HCT116 (cell line): ENCODE data around the gene ANO10. TPM values are rescaled to one million over a fixed set of nuclear protein-coding genes. Genes with fewer than 3 reads are reported as not detected.

Experiments used
- ATAC-seq: fragments of 200-7000 bp; cut with Tn5 transposase; 2 replicates; pipeline ENCODE4 v1.9.1; 2020; ENCODE audit warnings: mild to moderate bottlenecking, moderate library complexity
- BruUV-seq: library from RNA; stranded (reverse); fragments of 400-500 nt; replicated peaks from 2 replicates; lab custom pipeline; 2021; lab: Mats Ljungman, UMichigan
- CTCF ChIA-PET: fragments of 300-600 bp; sonication (Branson Sonifier 250); formaldehyde crosslinking; loops from one replicate; lab custom pipeline; 2021; ENCODE audit warnings: antibody characterized with exemption; lab: Charles Lee
- POLR2A ChIA-PET: fragments of 300-600, 350-600 bp; sonication (Branson Sonifier 250); formaldehyde crosslinking; loops from one replicate; lab custom pipeline; 2021; ENCODE audit warnings: antibody characterized with exemption; lab: Charles Lee
- RAD21 ChIA-PET, 2 experiments: fragments of 300-600 bp; sonication (Branson Sonifier 250); formaldehyde crosslinking; loops; one replicate each; lab custom pipeline; 2023; ENCODE audit warnings: low total read pairs in 2 of 2; ENCODE audit not compliant: uncharacterized antibody in 2 of 2, unreplicated experiment in 2 of 2, low non-redundant PET in 1 of 2; lab: Charles Lee
- DNase-seq: peaks from one replicate; pipeline ENCODE4 v3.0.0-alpha.2; 2010; ENCODE audit warnings: low read depth, low spot score
- H2AFZ ChIP-seq: fragments of 200-600 bp; shearing (Covaris generic), sonication (generic); 2 replicates; pipeline ENCODE4 v1.6.1; 2017; ENCODE audit warnings: low read depth, mixed run types, mixed read lengths, antibody characterized with exemption, low read length; ENCODE audit not compliant: poor library complexity, severe bottlenecking
- H3K27ac ChIP-seq: 2 replicates; pipeline ENCODE4 v1.5.1; 2012; ENCODE audit warnings: low read depth, low read length
- H3K27me3 ChIP-seq: fragments of 200-600 bp; sonication (generic); 2 replicates; pipeline ENCODE4 v1.6.1; 2016; ENCODE audit warnings: mixed run types, low read length, mixed read lengths; ENCODE audit not compliant: insufficient read depth
- H3K36me3 ChIP-seq, 2 experiments: fragments of 200-500 bp in 1 of 2; fragments of 200-600 bp in 1 of 2; sonication (Bioruptor generic) in 1 of 2; sonication (generic) in 1 of 2; 2 replicates each; pipeline versions ENCODE4 v1.5.1 to v1.6.1; 2014 to 2016; ENCODE audit warnings: low read length in 2 of 2, inconsistent platforms in 1 of 2, mixed read lengths in 1 of 2, mixed run types in 1 of 2; ENCODE audit not compliant: insufficient read depth in 2 of 2, control insufficient read depth in 1 of 2
- H3K4me1 ChIP-seq, 2 experiments: fragments of 200-600 bp in 1 of 2; sonication (generic) in 1 of 2; 2 replicates each; pipeline versions ENCODE4 v1.5.1 to v1.6.1; 2012 to 2017; ENCODE audit warnings: low read length in 2 of 2, inconsistent platforms in 1 of 2, mild to moderate bottlenecking in 1 of 2, mixed read lengths in 1 of 2, mixed run types in 1 of 2, moderate library complexity in 1 of 2; ENCODE audit not compliant: insufficient read depth in 2 of 2, control insufficient read depth in 1 of 2
- H3K4me2 ChIP-seq: fragments of 200-600 bp; sonication (generic); 2 replicates; pipeline ENCODE4 v1.6.1; 2017; ENCODE audit warnings: mixed run types, low read length, mixed read lengths
- H3K4me3 ChIP-seq, 2 experiments: fragments of 200-600 bp in 1 of 2; sonication (generic) in 1 of 2; replicated peaks in 1 of 2; 2 replicates each; pipeline ENCODE4 v1.5.1; 2011 to 2016; ENCODE audit warnings: low read length in 2 of 2, control low read depth in 1 of 2, low read depth in 1 of 2, mild to moderate bottlenecking in 1 of 2, mixed read lengths in 1 of 2, mixed run types in 1 of 2
- H3K79me2 ChIP-seq: fragments of 200-600 bp; sonication (generic); 2 replicates; pipeline ENCODE4 v1.6.1; 2017; ENCODE audit warnings: mild to moderate bottlenecking, mixed run types, low read length, moderate library complexity, mixed read lengths; ENCODE audit not compliant: insufficient read depth
- H3K9ac ChIP-seq: fragments of 200-600 bp; sonication (generic); 2 replicates; pipeline ENCODE4 v1.6.1; 2016; ENCODE audit warnings: low read length, mixed read lengths
- H3K9me2 ChIP-seq: fragments of 200-600 bp; sonication (generic), shearing (Covaris generic); 2 replicates; pipeline ENCODE4 v1.6.1; 2017; ENCODE audit warnings: mixed run types, mild to moderate bottlenecking, moderate library complexity; ENCODE audit not compliant: insufficient read depth
- H3K9me3 ChIP-seq, 2 experiments: fragments of 200-500 bp in 1 of 2; fragments of 200-600 bp in 1 of 2; sonication (Bioruptor generic) in 1 of 2; sonication (generic) in 1 of 2; 2 replicates each; pipeline ENCODE4 v1.6.1; 2014 to 2017; ENCODE audit warnings: low read length in 2 of 2, mixed read lengths in 2 of 2, inconsistent platforms in 1 of 2, low read depth in 1 of 2, mild to moderate bottlenecking in 1 of 2, mixed run types in 1 of 2, moderate library complexity in 1 of 2; ENCODE audit not compliant: control insufficient read depth in 1 of 2, insufficient read depth in 1 of 2
- H4K20me1 ChIP-seq: fragments of 200-600 bp; sonication (generic), shearing (Covaris generic); 2 replicates; pipeline ENCODE4 v1.6.1; 2017; ENCODE audit warnings: mixed run types, mild to moderate bottlenecking, moderate library complexity; ENCODE audit not compliant: insufficient read depth
- ATF3 ChIP-seq: IDR thresholded peaks from 2 replicates; pipeline ENCODE4 v1.6.1; 2012
- CBX3 ChIP-seq: IDR thresholded peaks from 2 replicates; pipeline ENCODE4 v1.6.1; 2012; ENCODE audit warnings: low read depth
- CEBPB ChIP-seq: IDR thresholded peaks from 2 replicates; pipeline ENCODE4 v1.6.1; 2012; ENCODE audit warnings: low read depth
- EGR1 ChIP-seq: IDR thresholded peaks from 2 replicates; pipeline ENCODE4 v1.6.1; 2012; ENCODE audit warnings: low read depth
- EZH2phosphoT487 ChIP-seq: fragments of 200-600 bp; IDR thresholded peaks from 2 replicates; pipeline ENCODE4 v1.6.1; 2018; ENCODE audit warnings: antibody characterized with exemption, borderline replicate concordance
- FOSL1 ChIP-seq: IDR thresholded peaks from 2 replicates; pipeline ENCODE4 v1.6.1; 2012; ENCODE audit warnings: low read depth
- POLR2AphosphoS5 ChIP-seq: IDR thresholded peaks from 2 replicates; pipeline ENCODE4 v1.6.1; 2011; ENCODE audit warnings: mild to moderate bottlenecking, low read depth, low read length, moderate library complexity
- SIN3A ChIP-seq: IDR thresholded peaks from 2 replicates; pipeline ENCODE4 v1.6.1; 2012; ENCODE audit warnings: low read depth
- SP1 ChIP-seq: IDR thresholded peaks from 2 replicates; pipeline ENCODE4 v1.6.1; 2012; ENCODE audit warnings: low read depth
- TCF7L2 ChIP-seq: IDR thresholded peaks from 2 replicates; pipeline ENCODE4 v1.7.0; 2011; ENCODE audit warnings: borderline replicate concordance, inconsistent platforms; ENCODE audit not compliant: insufficient read depth, insufficient read length; ENCODE audit errors: extremely low read depth
- YY1 ChIP-seq: IDR thresholded peaks from 2 replicates; pipeline ENCODE4 v1.6.1; 2011; ENCODE audit warnings: low read length, low read depth, moderate library complexity, mild to moderate bottlenecking; ENCODE audit not compliant: insufficient replicate concordance; ENCODE audit errors: extremely low read depth
- ZBTB33 ChIP-seq: IDR thresholded peaks from 2 replicates; pipeline ENCODE4 v1.6.1; 2011; ENCODE audit warnings: mild to moderate bottlenecking, low read length, moderate library complexity; ENCODE audit not compliant: insufficient replicate concordance; ENCODE audit errors: extremely low read depth
- ZFX ChIP-seq: fragments of 450-650 bp; IDR thresholded peaks from 2 replicates; pipeline ENCODE4 v1.6.1; 2017
- ZNF274 ChIP-seq: fragments of 200-500 bp; sonication (Bioruptor generic); IDR thresholded peaks from 2 replicates; pipeline ENCODE4 v1.6.1; 2014; ENCODE audit warnings: mild to moderate bottlenecking, low read depth, low read length, inconsistent platforms
- intact Hi-C: fragments of 100-400 bp; cut with micrococcal nuclease; formaldehyde crosslinking; loops from 2 replicates; pipeline ENCODE4 v1.10.0; 2022
- total RNA-seq: library from RNA; stranded (reverse); gene quantifications from one replicate; pipeline ENCODE4 v1.2.1, GENCODE V29; 2021; ENCODE audit not compliant: unreplicated experiment
- TF ChIP-seq, protein P1 (sequence below), 3 experiments: fragments of 200-600 bp in 1 of 3; sonication (generic) in 1 of 3; IDR thresholded peaks in 2 of 3; conservative IDR thresholded peaks in 1 of 3; 2 replicates each; pipeline ENCODE4 v1.5.1; 2012 to 2017; ENCODE audit warnings: low read depth in 2 of 3, low read length in 2 of 3, antibody characterized with exemption in 1 of 3, borderline replicate concordance in 1 of 3, control low read depth in 1 of 3, mild to moderate bottlenecking in 1 of 3, mixed read lengths in 1 of 3, mixed run types in 1 of 3, moderate library complexity in 1 of 3; ENCODE audit not compliant: insufficient read depth in 1 of 3
- TF ChIP-seq, protein P2 (sequence below): IDR thresholded peaks from 2 replicates; pipeline ENCODE4 v1.6.1; 2012; ENCODE audit warnings: low read depth
- TF ChIP-seq, protein P3 (sequence below): IDR thresholded peaks from 2 replicates; pipeline ENCODE4 v1.6.1; 2012

Gene ANO10
- total RNA-seq, 1 experiment from 2014 or later: 13.3 TPM

DNA sequence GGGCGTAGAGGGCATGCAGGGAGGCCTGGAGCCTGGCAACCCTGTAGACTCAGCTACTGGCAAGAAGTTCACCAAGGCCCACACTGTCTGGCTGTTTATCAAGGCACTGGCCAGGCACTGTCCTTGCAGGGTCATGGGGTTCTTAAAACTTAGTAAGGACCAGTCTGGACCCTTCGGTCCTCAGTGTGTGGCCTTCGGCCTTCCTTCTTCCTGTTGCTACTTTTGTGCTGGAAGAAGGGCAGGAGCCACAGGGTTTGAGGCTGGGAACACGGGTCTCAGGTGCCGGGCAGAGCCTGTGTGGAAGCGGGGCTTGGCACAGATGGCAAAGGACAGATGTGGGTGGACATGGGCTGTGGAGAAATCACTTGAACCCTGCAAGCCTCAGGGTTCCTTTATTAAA is 258.9 kb downstream of the ANO10 start:
- no peaks in the 10 kb centered on the region for H4K20me1 ChIP-seq
- no peaks in the 10 kb centered on the region for H3K9me3 ChIP-seq
- H3K4me3 ChIP-seq: no peak overlapping the region
- no peaks in the 10 kb centered on the region for H3K36me3 ChIP-seq
- no peaks in the 10 kb centered on the region for H3K4me1 ChIP-seq
- no peak overlapping the region for H2AFZ ChIP-seq
- POLR2A ChIA-PET: no interaction called here
- intact Hi-C loops: no loop called here
- no peak overlapping the region for H3K9ac ChIP-seq
- no TSS peak for BruUV-seq
- DNase-seq (no peak), ATAC-seq (no peak)
- H3K27ac ChIP-seq: no peak overlapping the region
- RAD21 ChIA-PET: no interaction called here
- CTCF ChIA-PET: no interaction called here
- H3K9me2 ChIP-seq: no peaks in the 10 kb centered on the region
- TF ChIP-seq EGR1 (no peak), ZBTB33 (no peak), ZFX (no peak), CBX3 (no peak), ZNF274 (no peak), SP1 (no peak), YY1 (no peak), SIN3A (no peak), TCF7L2 (no peak), FOSL1 (no peak), CEBPB (no peak), EZH2phosphoT487 (no peak), POLR2AphosphoS5 (no peak), ATF3 (no peak)
- TF ChIP-seq, protein P1, sequence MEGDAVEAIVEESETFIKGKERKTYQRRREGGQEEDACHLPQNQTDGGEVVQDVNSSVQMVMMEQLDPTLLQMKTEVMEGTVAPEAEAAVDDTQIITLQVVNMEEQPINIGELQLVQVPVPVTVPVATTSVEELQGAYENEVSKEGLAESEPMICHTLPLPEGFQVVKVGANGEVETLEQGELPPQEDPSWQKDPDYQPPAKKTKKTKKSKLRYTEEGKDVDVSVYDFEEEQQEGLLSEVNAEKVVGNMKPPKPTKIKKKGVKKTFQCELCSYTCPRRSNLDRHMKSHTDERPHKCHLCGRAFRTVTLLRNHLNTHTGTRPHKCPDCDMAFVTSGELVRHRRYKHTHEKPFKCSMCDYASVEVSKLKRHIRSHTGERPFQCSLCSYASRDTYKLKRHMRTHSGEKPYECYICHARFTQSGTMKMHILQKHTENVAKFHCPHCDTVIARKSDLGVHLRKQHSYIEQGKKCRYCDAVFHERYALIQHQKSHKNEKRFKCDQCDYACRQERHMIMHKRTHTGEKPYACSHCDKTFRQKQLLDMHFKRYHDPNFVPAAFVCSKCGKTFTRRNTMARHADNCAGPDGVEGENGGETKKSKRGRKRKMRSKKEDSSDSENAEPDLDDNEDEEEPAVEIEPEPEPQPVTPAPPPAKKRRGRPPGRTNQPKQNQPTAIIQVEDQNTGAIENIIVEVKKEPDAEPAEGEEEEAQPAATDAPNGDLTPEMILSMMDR (IDR thresholded peaks at IDR 0.05 in 2 of 3, conservative IDR thresholded peaks at IDR 0.05 in 1 of 3; ENCODE audit: borderline replicate concordance in 1 of 3, insufficient read depth in 1 of 3, low read depth in 2 of 3, low read length in 2 of 3): no peak
- TF ChIP-seq, protein P2, sequence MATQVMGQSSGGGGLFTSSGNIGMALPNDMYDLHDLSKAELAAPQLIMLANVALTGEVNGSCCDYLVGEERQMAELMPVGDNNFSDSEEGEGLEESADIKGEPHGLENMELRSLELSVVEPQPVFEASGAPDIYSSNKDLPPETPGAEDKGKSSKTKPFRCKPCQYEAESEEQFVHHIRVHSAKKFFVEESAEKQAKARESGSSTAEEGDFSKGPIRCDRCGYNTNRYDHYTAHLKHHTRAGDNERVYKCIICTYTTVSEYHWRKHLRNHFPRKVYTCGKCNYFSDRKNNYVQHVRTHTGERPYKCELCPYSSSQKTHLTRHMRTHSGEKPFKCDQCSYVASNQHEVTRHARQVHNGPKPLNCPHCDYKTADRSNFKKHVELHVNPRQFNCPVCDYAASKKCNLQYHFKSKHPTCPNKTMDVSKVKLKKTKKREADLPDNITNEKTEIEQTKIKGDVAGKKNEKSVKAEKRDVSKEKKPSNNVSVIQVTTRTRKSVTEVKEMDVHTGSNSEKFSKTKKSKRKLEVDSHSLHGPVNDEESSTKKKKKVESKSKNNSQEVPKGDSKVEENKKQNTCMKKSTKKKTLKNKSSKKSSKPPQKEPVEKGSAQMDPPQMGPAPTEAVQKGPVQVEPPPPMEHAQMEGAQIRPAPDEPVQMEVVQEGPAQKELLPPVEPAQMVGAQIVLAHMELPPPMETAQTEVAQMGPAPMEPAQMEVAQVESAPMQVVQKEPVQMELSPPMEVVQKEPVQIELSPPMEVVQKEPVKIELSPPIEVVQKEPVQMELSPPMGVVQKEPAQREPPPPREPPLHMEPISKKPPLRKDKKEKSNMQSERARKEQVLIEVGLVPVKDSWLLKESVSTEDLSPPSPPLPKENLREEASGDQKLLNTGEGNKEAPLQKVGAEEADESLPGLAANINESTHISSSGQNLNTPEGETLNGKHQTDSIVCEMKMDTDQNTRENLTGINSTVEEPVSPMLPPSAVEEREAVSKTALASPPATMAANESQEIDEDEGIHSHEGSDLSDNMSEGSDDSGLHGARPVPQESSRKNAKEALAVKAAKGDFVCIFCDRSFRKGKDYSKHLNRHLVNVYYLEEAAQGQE: no peak
- TF ChIP-seq, protein P3, sequence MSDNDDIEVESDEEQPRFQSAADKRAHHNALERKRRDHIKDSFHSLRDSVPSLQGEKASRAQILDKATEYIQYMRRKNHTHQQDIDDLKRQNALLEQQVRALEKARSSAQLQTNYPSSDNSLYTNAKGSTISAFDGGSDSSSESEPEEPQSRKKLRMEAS: no peak
- no peaks in the 10 kb centered on the region for H3K79me2 ChIP-seq
- H3K27me3 ChIP-seq: no peaks in the 10 kb centered on the region
- H3K4me2 ChIP-seq: no peak overlapping the region
